HG03442 (cell line): Measurements from ENCODE around the gene MBLAC1.

Experiments
- ATAC-seq: cut with Tn5 transposase; IDR thresholded peaks from one replicate; pipeline ENCODE4 v1.9.1; 2021; ENCODE audit warnings: mild to moderate bottlenecking, moderate library complexity; ENCODE audit not compliant: unreplicated experiment

The MBLAC1 gene

GRCh38 chr7:100126931-100127865 lies at the start of gene MBLAC1:
Gene MBLAC1 (plus strand): TSS chr7:100126967. CDS start chr7:100127396, 429 bp downstream.
- peak; percentile 54 for ATAC-seq

- no peak for ATAC-seq
Measured at GRCh38 chr7:100077205-100077604, 49.6 kb upstream of the MBLAC1 start.

GRCh38 chr7:100079024-100079560 lies 47.7 kb upstream of the MBLAC1 start:
- no peak for ATAC-seq

- ATAC-seq: no peak
Measured at GRCh38 chr7:100080907-100081534, 45.7 kb upstream of the MBLAC1 start.

- ATAC-seq: peak; percentile 76
Measured at GRCh38 chr7:100081535-100082102, 45.1 kb upstream of the MBLAC1 start, which contains the start of gene ZNF3. Gene ZNF3 (minus strand): TSS chr7:100081723. CDS start chr7:100077357, 4,366 bp downstream.

GRCh38 chr7:100082978-100083377 lies 43.8 kb upstream of the MBLAC1 start:
- ATAC-seq: no peak

GRCh38 chr7:100085515-100085914 lies 41.3 kb upstream of the MBLAC1 start:
- no peak for ATAC-seq

- ATAC-seq: no peak
Measured at GRCh38 chr7:100087055-100087750, 39.6 kb upstream of the MBLAC1 start.

GRCh38 chr7:100088095-100088620 lies 38.6 kb upstream of the MBLAC1 start:
- no peak for ATAC-seq

- ATAC-seq: no peak
Measured at GRCh38 chr7:100088621-100089457, 37.9 kb upstream of the MBLAC1 start, which contains the start of gene COPS6. Gene COPS6 (plus strand): TSS chr7:100088969. CDS start chr7:100088991, 22 bp downstream.

GRCh38 chr7:100089458-100090196 lies 37.1 kb upstream of the MBLAC1 start:
- ATAC-seq: no peak

GRCh38 chr7:100090527-100091410 lies 36.0 kb upstream of the MBLAC1 start:
- ATAC-seq: no peak

- ATAC-seq: no peak
Measured at GRCh38 chr7:100091411-100092181, 35.2 kb upstream of the MBLAC1 start.

GRCh38 chr7:100093054-100093453 lies 33.7 kb upstream of the MBLAC1 start:
- ATAC-seq: no peak

- ATAC-seq: no peak
Measured at GRCh38 chr7:100093498-100093897, 33.3 kb upstream of the MBLAC1 start.

GRCh38 chr7:100093925-100094486 lies 32.8 kb upstream of the MBLAC1 start:
- ATAC-seq: no peak

GRCh38 chr7:100095289-100095688 lies 31.5 kb upstream of the MBLAC1 start:
- ATAC-seq: no peak
